ENCODE results near the gene ACSM4.

Gene ACSM4

DNA sequence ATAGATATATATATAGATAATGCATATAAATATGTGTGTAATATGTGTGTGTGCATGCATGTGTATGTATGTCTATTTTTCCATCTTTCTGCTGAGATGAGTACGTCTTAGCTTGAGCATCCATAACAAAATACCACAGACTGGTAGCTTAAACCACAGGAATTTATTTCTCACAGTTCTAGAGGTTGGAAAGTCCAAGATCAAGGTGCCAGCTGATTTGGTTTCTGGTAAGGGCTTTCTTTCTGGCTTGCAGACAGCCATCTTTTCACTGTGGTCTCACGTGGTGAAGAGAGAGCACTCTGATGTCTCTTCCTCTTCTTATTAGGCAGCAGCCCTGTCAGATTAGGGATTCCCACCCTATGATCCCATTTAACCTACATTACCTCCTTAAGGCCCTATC is 47.3 kb downstream of the ACSM4 start:
- Histone ChIP-seq H3K4me1 (ENCODE audit: control insufficient read depth in 2 of 2, insufficient read depth in 1 of 2, low read depth in 1 of 2, low read length in 2 of 2) (no peaks in the 10 kb centered on the region), H2BK15ac (ENCODE audit: low read length) (no peak overlapping the region), H2AFZ (ENCODE audit: low read length) (no peak overlapping the region), H3K36me3 (replicated peaks in 1 of 2; ENCODE audit: control insufficient read depth in 2 of 2, insufficient read depth in 2 of 2, low read length in 2 of 2) (no peaks in the 10 kb centered on the region), H3K23ac (ENCODE audit: low read depth, low read length, poor library complexity) (no peak overlapping the region), H3K79me1 (ENCODE audit: low read depth, low read length) (no peaks in the 10 kb centered on the region), H4K91ac (ENCODE audit: low read depth, low read length, poor library complexity) (no peak overlapping the region), H2AK5ac (ENCODE audit: low read depth, low read length) (no peak overlapping the region), H2BK120ac (ENCODE audit: low read depth, low read length) (no peak overlapping the region), H3K4me3 (ENCODE audit: low read length in 2 of 2) (no peak overlapping the region), H3K18ac (ENCODE audit: low read length) (no peak overlapping the region), H4K8ac (ENCODE audit: low read depth, low read length) (no peak overlapping the region), H3K9ac (ENCODE audit: low read depth, low read length, poor library complexity) (no peak overlapping the region), H3K9me3 (replicated peaks in 1 of 2; ENCODE audit: control insufficient read depth in 2 of 2, insufficient read depth in 1 of 2, low read depth in 1 of 2, low read length in 2 of 2) (no peaks in the 10 kb centered on the region), H3K4ac (ENCODE audit: low read length) (no peak overlapping the region), H2BK5ac (ENCODE audit: low read length) (no peak overlapping the region), H3K14ac (ENCODE audit: low read length) (no peak overlapping the region), H3K27ac (replicated peaks; ENCODE audit: low read length) (no peak overlapping the region), H3K27me3 (ENCODE audit: control insufficient read depth in 3 of 3, insufficient read depth in 3 of 3, low read depth in 1 of 3, low read length in 3 of 3) (no peaks in the 10 kb centered on the region), H3K4me2 (ENCODE audit: insufficient read depth, low read length, poor library complexity, severe bottlenecking) (no peak overlapping the region), H2BK12ac (ENCODE audit: low read length) (no peak overlapping the region)
- no CpG with 5 or more reads among the region's 2 CpGs for WGBS, 2 donors (ENCODE audit: extremely low coverage in 2 of 2, insufficient read length in 2 of 2, insufficient replicate concordance in 1 of 2)
- DNase-seq (ENCODE audit: low spot score) = no peak

- Histone ChIP-seq H3K4ac (ENCODE audit: low read length) (no peak overlapping the region), H2BK15ac (ENCODE audit: low read length) (no peak overlapping the region), H3K79me1 (ENCODE audit: low read depth, low read length) (no peaks in the 10 kb centered on the region), H3K9me3 (replicated peaks in 1 of 2; ENCODE audit: control insufficient read depth in 2 of 2, insufficient read depth in 1 of 2, low read depth in 1 of 2, low read length in 2 of 2) (no peaks in the 10 kb centered on the region), H3K18ac (ENCODE audit: low read length) (no peak overlapping the region), H3K4me2 (ENCODE audit: insufficient read depth, low read length, poor library complexity, severe bottlenecking) (no peak overlapping the region), H2AK5ac (ENCODE audit: low read depth, low read length) (no peak overlapping the region), H3K9ac (ENCODE audit: low read depth, low read length, poor library complexity) (no peak overlapping the region), H2AFZ (ENCODE audit: low read length) (no peak overlapping the region), H3K27me3 (ENCODE audit: control insufficient read depth in 3 of 3, insufficient read depth in 3 of 3, low read depth in 1 of 3, low read length in 3 of 3) (no peaks in the 10 kb centered on the region), H2BK12ac (ENCODE audit: low read length) (no peak overlapping the region), H3K14ac (ENCODE audit: low read length) (no peak overlapping the region), H2BK120ac (ENCODE audit: low read depth, low read length) (no peak overlapping the region), H3K4me1 (ENCODE audit: control insufficient read depth in 2 of 2, insufficient read depth in 1 of 2, low read depth in 1 of 2, low read length in 2 of 2) (no peaks in the 10 kb centered on the region), H4K91ac (ENCODE audit: low read depth, low read length, poor library complexity) (no peak overlapping the region), H3K23ac (ENCODE audit: low read depth, low read length, poor library complexity) (no peak overlapping the region), H3K36me3 (replicated peaks in 1 of 2; ENCODE audit: control insufficient read depth in 2 of 2, insufficient read depth in 2 of 2, low read length in 2 of 2) (no peaks in the 10 kb centered on the region), H3K27ac (replicated peaks; ENCODE audit: low read length) (no peak overlapping the region), H2BK5ac (ENCODE audit: low read length) (no peak overlapping the region), H3K4me3 (ENCODE audit: low read length in 2 of 2) (no peak overlapping the region), H4K8ac (ENCODE audit: low read depth, low read length) (no peak overlapping the region)
- DNase-seq (ENCODE audit: low spot score) = no peak
These were observed 48.8 kb downstream of the ACSM4 start for GRCh38 chr12:7352661-7353060.

DNA sequence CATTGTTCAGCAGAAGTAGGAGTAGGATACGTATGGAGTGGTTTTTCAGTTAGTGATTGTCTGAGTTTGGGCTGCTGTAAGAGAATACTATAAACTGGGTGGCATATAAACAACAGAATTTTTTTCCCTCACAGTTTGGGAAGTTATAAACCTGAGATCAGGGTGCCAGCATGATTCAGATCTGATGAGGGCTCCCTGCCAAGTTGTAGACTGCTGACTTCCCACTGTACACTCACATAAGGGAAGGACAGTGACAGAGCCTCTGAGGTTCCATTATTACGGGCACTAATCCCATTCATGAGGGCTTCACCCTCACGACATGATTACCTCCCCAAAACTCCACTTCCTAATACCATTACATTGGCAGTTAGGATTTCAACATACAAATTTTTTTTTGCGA is 50.7 kb downstream of the ACSM4 start:
- H2AFZ ChIP-seq (ENCODE audit: low read length) = no peak overlapping the region
- H3K18ac ChIP-seq (ENCODE audit: low read length) = no peak overlapping the region
- no peaks in the 10 kb centered on the region for H3K36me3 ChIP-seq (replicated peaks in 1 of 2; ENCODE audit: control insufficient read depth in 2 of 2, insufficient read depth in 2 of 2, low read length in 2 of 2)
- H2BK12ac ChIP-seq (ENCODE audit: low read length) = no peak overlapping the region
- no peaks in the 10 kb centered on the region for H3K4me1 ChIP-seq (ENCODE audit: control insufficient read depth in 2 of 2, insufficient read depth in 1 of 2, low read depth in 1 of 2, low read length in 2 of 2)
- no peaks in the 10 kb centered on the region for H3K9me3 ChIP-seq (replicated peaks in 1 of 2; ENCODE audit: control insufficient read depth in 2 of 2, insufficient read depth in 1 of 2, low read depth in 1 of 2, low read length in 2 of 2)
- H3K27me3 ChIP-seq (ENCODE audit: control insufficient read depth in 3 of 3, insufficient read depth in 3 of 3, low read depth in 1 of 3, low read length in 3 of 3) = no peaks in the 10 kb centered on the region
- H3K27ac ChIP-seq (replicated peaks; ENCODE audit: low read length) = no peak overlapping the region
- H4K91ac ChIP-seq (ENCODE audit: low read depth, low read length, poor library complexity) = no peak overlapping the region
- H3K23ac ChIP-seq (ENCODE audit: low read depth, low read length, poor library complexity) = no peak overlapping the region
- no peak overlapping the region for H3K14ac ChIP-seq (ENCODE audit: low read length)
- no peaks in the 10 kb centered on the region for H3K79me1 ChIP-seq (ENCODE audit: low read depth, low read length)
- H2BK15ac ChIP-seq (ENCODE audit: low read length) = no peak overlapping the region
- no CpG with 5 or more reads among the region's 4 CpGs for WGBS, 2 donors (ENCODE audit: extremely low coverage in 2 of 2, insufficient read length in 2 of 2, insufficient replicate concordance in 1 of 2)
- no peak overlapping the region for H2BK5ac ChIP-seq (ENCODE audit: low read length)
- no peak overlapping the region for H2AK5ac ChIP-seq (ENCODE audit: low read depth, low read length)
- no peak overlapping the region for H4K8ac ChIP-seq (ENCODE audit: low read depth, low read length)
- H2BK120ac ChIP-seq (ENCODE audit: low read depth, low read length) = no peak overlapping the region
- no peak overlapping the region for H3K4ac ChIP-seq (ENCODE audit: low read length)
- H3K9ac ChIP-seq (ENCODE audit: low read depth, low read length, poor library complexity) = no peak overlapping the region
- DNase-seq (ENCODE audit: low spot score) = no peak
- H3K4me2 ChIP-seq (ENCODE audit: insufficient read depth, low read length, poor library complexity, severe bottlenecking) = no peak overlapping the region
- no peak overlapping the region for H3K4me3 ChIP-seq (ENCODE audit: low read length in 2 of 2)

GRCh38 chr12:7361265-7361664 is 57.4 kb downstream of the ACSM4 start:
- H4K91ac ChIP-seq (ENCODE audit: low read depth, low read length, poor library complexity) = no peak overlapping the region
- no peak overlapping the region for H2BK12ac ChIP-seq (ENCODE audit: low read length)
- no peaks in the 10 kb centered on the region for H3K27me3 ChIP-seq (ENCODE audit: control insufficient read depth in 3 of 3, insufficient read depth in 3 of 3, low read depth in 1 of 3, low read length in 3 of 3)
- H3K4ac ChIP-seq (ENCODE audit: low read length) = no peak overlapping the region
- no peak overlapping the region for H3K23ac ChIP-seq (ENCODE audit: low read depth, low read length, poor library complexity)
- H2BK5ac ChIP-seq (ENCODE audit: low read length) = no peak overlapping the region
- no peak overlapping the region for H3K4me2 ChIP-seq (ENCODE audit: insufficient read depth, low read length, poor library complexity, severe bottlenecking)
- no peak overlapping the region for H3K4me3 ChIP-seq (ENCODE audit: low read length in 2 of 2)
- no peak overlapping the region for H2AK5ac ChIP-seq (ENCODE audit: low read depth, low read length)
- H3K18ac ChIP-seq (ENCODE audit: low read length) = no peak overlapping the region
- no peak overlapping the region for H3K27ac ChIP-seq (replicated peaks; ENCODE audit: low read length)
- no CpG with 5 or more reads among the region's 1 CpG for WGBS, 2 donors (ENCODE audit: extremely low coverage in 2 of 2, insufficient read length in 2 of 2, insufficient replicate concordance in 1 of 2)
- no peaks in the 10 kb centered on the region for H3K9me3 ChIP-seq (replicated peaks in 1 of 2; ENCODE audit: control insufficient read depth in 2 of 2, insufficient read depth in 1 of 2, low read depth in 1 of 2, low read length in 2 of 2)
- no peak for DNase-seq (ENCODE audit: low spot score)
- H3K36me3 ChIP-seq (replicated peaks in 1 of 2; ENCODE audit: control insufficient read depth in 2 of 2, insufficient read depth in 2 of 2, low read length in 2 of 2) = no peaks in the 10 kb centered on the region
- H2BK15ac ChIP-seq (ENCODE audit: low read length) = no peak overlapping the region
- no peak overlapping the region for H2BK120ac ChIP-seq (ENCODE audit: low read depth, low read length)
- no peak overlapping the region for H4K8ac ChIP-seq (ENCODE audit: low read depth, low read length)
- H3K4me1 ChIP-seq (ENCODE audit: control insufficient read depth in 2 of 2, insufficient read depth in 1 of 2, low read depth in 1 of 2, low read length in 2 of 2) = no peaks in the 10 kb centered on the region
- H2AFZ ChIP-seq (ENCODE audit: low read length) = no peak overlapping the region
- no peak overlapping the region for H3K14ac ChIP-seq (ENCODE audit: low read length)
- H3K79me1 ChIP-seq (ENCODE audit: low read depth, low read length) = no peaks in the 10 kb centered on the region
- H3K9ac ChIP-seq (ENCODE audit: low read depth, low read length, poor library complexity) = no peak overlapping the region
